Measurements from ENCODE around the gene SLC30A3. TPM values are rescaled to one million over a fixed set of nuclear protein-coding genes. Genes with fewer than 3 reads are reported as not detected.

SLC30A3 gene
- total RNA-seq, 1 experiment from 2014 or later: not detected

GRCh38 chr2:27208486-27209050 is 54.3 kb downstream of the SLC30A3 start:
- Histone ChIP-seq H3K27ac (no peak overlapping the region), H3K4me1 (replicated peaks) (peaks cover 16% of the 10 kb centered on the region), H3K4me3 (no peak overlapping the region)

GRCh38 chr2:27206346-27206745 is 56.5 kb downstream of the SLC30A3 start:
- Histone ChIP-seq H3K4me1 (replicated peaks) (peaks cover 8% of the 10 kb centered on the region), H3K27me3 (replicated peaks) (no peaks in the 10 kb centered on the region), H3K9me3 (replicated peaks) (no peaks in the 10 kb centered on the region), H3K27ac (no peak overlapping the region), H3K4me3 (no peak overlapping the region), H3K36me3 (peaks cover 83% of the 10 kb centered on the region)
- DNase-seq (ENCODE audit: low read depth in 1 of 2, low spot score in 2 of 2): no peak

More at GRCh38 chr2:27208486-27209050, 54.3 kb downstream of the SLC30A3 start:
- DNase-seq (ENCODE audit: low read depth in 1 of 2, low spot score in 2 of 2): no peak
- Histone ChIP-seq H3K9me3 (replicated peaks) (no peaks in the 10 kb centered on the region), H3K27me3 (replicated peaks) (no peaks in the 10 kb centered on the region), H3K36me3 (peaks cover 66% of the 10 kb centered on the region)

GRCh38 chr2:27205206-27205605 is 57.6 kb downstream of the SLC30A3 start:
- no peak overlapping the region for H3K4me3 ChIP-seq
- no peak for DNase-seq (ENCODE audit: low read depth in 1 of 2, low spot score in 2 of 2)
- H3K9me3 ChIP-seq (replicated peaks): no peaks in the 10 kb centered on the region
- H3K27ac ChIP-seq: no peak overlapping the region
- 0 out of 2 replicates have a peak, but pooled peaks cover 3% of the 10 kb centered on the region for H3K4me1 ChIP-seq (replicated peaks)
- H3K27me3 ChIP-seq (replicated peaks): no peaks in the 10 kb centered on the region
- H3K36me3 ChIP-seq: peaks cover 89% of the 10 kb centered on the region

DNA sequence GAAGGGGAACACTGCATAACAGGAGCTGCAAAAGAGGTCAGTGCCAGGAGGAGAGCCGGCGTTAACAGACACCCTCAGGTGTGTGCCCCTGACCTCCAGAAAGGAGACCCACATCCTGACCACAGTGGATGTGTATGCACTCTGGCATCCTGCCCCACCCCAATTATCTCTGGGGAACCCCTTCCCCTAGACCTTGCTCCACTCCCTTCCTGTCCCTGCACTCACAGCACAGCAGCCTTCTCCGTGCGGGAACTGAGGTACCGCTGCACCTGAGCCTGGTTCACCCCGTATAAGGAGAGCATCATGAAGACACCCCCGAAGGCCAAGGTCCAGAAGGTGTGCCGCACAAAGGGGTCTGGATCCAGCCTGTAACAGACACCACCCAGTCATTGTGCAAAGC is 58.3 kb downstream of the SLC30A3 start:
- H3K36me3 ChIP-seq: peaks cover 87% of the 10 kb centered on the region
- no peaks in the 10 kb centered on the region for H3K27me3 ChIP-seq (replicated peaks)
- no peak overlapping the region for H3K27ac ChIP-seq
- no peak for DNase-seq (ENCODE audit: low read depth in 1 of 2, low spot score in 2 of 2)
- no peaks in the 10 kb centered on the region for H3K9me3 ChIP-seq (replicated peaks)
- no peaks in the 10 kb centered on the region for H3K4me1 ChIP-seq (replicated peaks)
- no peak overlapping the region for H3K4me3 ChIP-seq

- Histone ChIP-seq H3K27me3 (replicated peaks) (no peaks in the 10 kb centered on the region), H3K9me3 (replicated peaks) (no peaks in the 10 kb centered on the region), H3K27ac (no peak overlapping the region)
Observed at GRCh38 chr2:27203741-27204140, 59.1 kb downstream of the SLC30A3 start.

More at GRCh38 chr2:27203741-27204140, 59.1 kb downstream of the SLC30A3 start:
- H3K4me1 ChIP-seq (replicated peaks): no peaks in the 10 kb centered on the region
- H3K4me3 ChIP-seq: no peak overlapping the region
- no peak for DNase-seq (ENCODE audit: low read depth in 1 of 2, low spot score in 2 of 2)
- H3K36me3 ChIP-seq: peaks cover 79% of the 10 kb centered on the region

Other genes starting within 250 kb of the SLC30A3 start
- gene TMEM214, start 230.1 kb downstream of the SLC30A3 start, total RNA-seq (2014; rRNA removed; shearing (Covaris generic)): 52.4 and 57.3 TPM in 2 replicates
- gene AGBL5, start 211.4 kb downstream of the SLC30A3 start, total RNA-seq (2014; rRNA removed; shearing (Covaris generic)): 22.8 and 32.7 TPM in 2 replicates
- 322 and 334 TPM in 2 replicates for gene OST4, start 191.4 kb downstream of the SLC30A3 start, total RNA-seq (2014; rRNA removed; shearing (Covaris generic))
- 168 and 170 TPM in 2 replicates for gene EMILIN1, start 184.4 kb downstream of the SLC30A3 start, total RNA-seq (2014; rRNA removed; shearing (Covaris generic))
- 0.11 and 0.31 TPM in 2 replicates for gene KHK, start 176.3 kb downstream of the SLC30A3 start, total RNA-seq (2014; rRNA removed; shearing (Covaris generic))
- gene CGREF1, start 143.9 kb downstream of the SLC30A3 start, total RNA-seq (2014; rRNA removed; shearing (Covaris generic)): 2.1 and 3.1 TPM in 2 replicates
- not detected in 2 replicates for gene ABHD1, start 139.2 kb downstream of the SLC30A3 start, total RNA-seq (2014; rRNA removed; shearing (Covaris generic))
- gene PREB, start 128.4 kb downstream of the SLC30A3 start, total RNA-seq (2014; rRNA removed; shearing (Covaris generic)): 87.4 and 101 TPM in 2 replicates
- gene PRR30, start 123.6 kb downstream of the SLC30A3 start, total RNA-seq (2014; rRNA removed; shearing (Covaris generic)): not detected in 2 replicates
- gene TCF23, start 114.0 kb downstream of the SLC30A3 start, total RNA-seq (2014; rRNA removed; shearing (Covaris generic)): not detected in 2 replicates
- gene ATRAID, start 51.0 kb downstream of the SLC30A3 start, total RNA-seq (2014; rRNA removed; shearing (Covaris generic)): 104 and 153 TPM in 2 replicates
- 40.8 and 42.0 TPM in 2 replicates for gene SLC5A6, start 50.8 kb downstream of the SLC30A3 start, total RNA-seq (2014; rRNA removed; shearing (Covaris generic))
- 17.0 and 17.6 TPM in 2 replicates for gene CAD, start 45.7 kb downstream of the SLC30A3 start, total RNA-seq (2014; rRNA removed; shearing (Covaris generic))
- not detected in 2 replicates for gene DNAJC5G, start 12.4 kb upstream of the SLC30A3 start, total RNA-seq (2014; rRNA removed; shearing (Covaris generic))
- gene TRIM54, start 19.4 kb upstream of the SLC30A3 start, total RNA-seq (2014; rRNA removed; shearing (Covaris generic)): not detected in 2 replicates
- 0.21 and 6.8 TPM in 2 replicates for gene UCN, start 45.4 kb upstream of the SLC30A3 start, total RNA-seq (2014; rRNA removed; shearing (Covaris generic))
- gene MPV17, start 60.0 kb upstream of the SLC30A3 start, total RNA-seq (2014; rRNA removed; shearing (Covaris generic)): 88.0 and 88.3 TPM in 2 replicates
- 36.2 and 46.4 TPM in 2 replicates for gene GTF3C2, start 93.7 kb upstream of the SLC30A3 start, total RNA-seq (2014; rRNA removed; shearing (Covaris generic))
- 29.8 and 52.1 TPM in 2 replicates for gene EIF2B4, start 107.3 kb upstream of the SLC30A3 start, total RNA-seq (2014; rRNA removed; shearing (Covaris generic))
- gene SNX17, start 107.6 kb upstream of the SLC30A3 start, total RNA-seq (2014; rRNA removed; shearing (Covaris generic)): 148 and 170 TPM in 2 replicates
- 7.7 and 13.1 TPM in 2 replicates for gene ZNF513, start 117.7 kb upstream of the SLC30A3 start, total RNA-seq (2014; rRNA removed; shearing (Covaris generic))
- gene PPM1G, start 146.5 kb upstream of the SLC30A3 start, total RNA-seq (2014; rRNA removed; shearing (Covaris generic)): 144 and 147 TPM in 2 replicates
- 83.1 and 132 TPM in 2 replicates for gene NRBP1, start 165.6 kb upstream of the SLC30A3 start, total RNA-seq (2014; rRNA removed; shearing (Covaris generic))
- not detected in 2 replicates for gene KRTCAP3, start 179.3 kb upstream of the SLC30A3 start, total RNA-seq (2014; rRNA removed; shearing (Covaris generic))
- gene IFT172, start 226.7 kb upstream of the SLC30A3 start, total RNA-seq (2014; rRNA removed; shearing (Covaris generic)): 12.4 and 18.4 TPM in 2 replicates
- gene FNDC4, start 232.2 kb upstream of the SLC30A3 start, total RNA-seq (2014; rRNA removed; shearing (Covaris generic)): 2.2 and 3.9 TPM in 2 replicates
- gene GCKR, start 233.8 kb upstream of the SLC30A3 start, total RNA-seq (2014; rRNA removed; shearing (Covaris generic)): not detected in 2 replicates